Measurements from ENCODE around the gene DNAJB4. TPM values are rescaled to one million over a fixed set of nuclear protein-coding genes. Genes with fewer than 3 reads are reported as not detected.

Gene DNAJB4
- total and polyA plus RNA-seq, 2 of the 8 experiments (the other 6 are each of a cell fraction or from before 2014, with no cell fraction given): 6.6 to 21.8 TPM

- peaks cover 4% of the 10 kb centered on the region; the same call in 1 of the 2 replicates for H3K23me2 ChIP-seq (ENCODE audit: low read depth, low read length)
- no peak overlapping the region for H2BK5ac ChIP-seq (ENCODE audit: low read depth, low read length)
- no peak overlapping the region for H3K18ac ChIP-seq (ENCODE audit: extremely low read depth, low read length)
- no peak overlapping the region for H3K4me3 ChIP-seq (ENCODE audit: extremely low read depth in 1 of 4, insufficient read depth in 2 of 4, low read depth in 3 of 4, low read length in 4 of 4)
- POLR2A ChIA-PET (ENCODE audit: partially characterized antibody): interaction anchor here (1.6 to 1.8 kb wide), 2 partner anchors 36 to 65 kb away, joined by 5 to 6 read pairs; partner anchors contain the start of gene DNAJB4
- H2BK20ac ChIP-seq (ENCODE audit: low read length): no peak overlapping the region
- H3K9ac ChIP-seq (replicated peaks in 1 of 4; ENCODE audit: extremely low read depth in 1 of 4, low read depth in 3 of 4, low read length in 3 of 4): no peak overlapping the region
- H3K79me2 ChIP-seq (ENCODE audit: control insufficient read depth in 1 of 2, insufficient read depth in 2 of 2, low read length in 2 of 2): no peaks in the 10 kb centered on the region
- H2BK15ac ChIP-seq (ENCODE audit: low read length): no peak overlapping the region
- no peak overlapping the region for H2AK5ac ChIP-seq (ENCODE audit: low read depth, low read length)
- peaks cover 0 to 4% (median 4%) of the 10 kb centered on the region in 4 experiments; a peak in 2 of 7 replicates for H3K4me1 ChIP-seq (replicated peaks in 1 of 4; ENCODE audit: control insufficient read depth in 3 of 4, insufficient read depth in 4 of 4, low read length in 3 of 4)
- no peak overlapping the region for H3K23ac ChIP-seq (ENCODE audit: insufficient read length)
- H2BK12ac ChIP-seq (ENCODE audit: low read depth, low read length): no peak overlapping the region
- H3K4me2 ChIP-seq (ENCODE audit: insufficient read depth in 1 of 2, low read depth in 2 of 2, low read length in 2 of 2): no peak overlapping the region
- WGBS, 2 experiments (ENCODE audit: extremely low coverage in 1 of 2, insufficient coverage in 1 of 2, insufficient read length in 1 of 2, insufficient replicate concordance in 2 of 2, low coverage in 1 of 2, low lambda C conversion rate in 2 of 2, missing lambda C conversion rate in 1 of 2): 86% methylated on average over 3 of the region's 3 CpGs; no CpG with 5 or more reads in 1 of the 2 experiments
- H4K20me1 ChIP-seq (replicated peaks in 1 of 2; ENCODE audit: control insufficient read depth in 1 of 2, insufficient read depth in 2 of 2, low read length in 2 of 2): no peaks in the 10 kb centered on the region
- H3K4ac ChIP-seq (replicated peaks; ENCODE audit: insufficient read length, low read depth, low read length): no peak overlapping the region
- no peak overlapping the region for H3K27ac ChIP-seq (ENCODE audit: low read depth, low read length)
- no peak overlapping the region for H3K56ac ChIP-seq (replicated peaks; ENCODE audit: insufficient read length, low read depth, low read length)
- no peak overlapping the region for H4K8ac ChIP-seq (ENCODE audit: extremely low read depth, insufficient read depth, low read length)
- no peak overlapping the region for H4K91ac ChIP-seq (replicated peaks; ENCODE audit: insufficient read length, low read length)
- H3K27me3 ChIP-seq (replicated peaks in 1 of 4; ENCODE audit: control insufficient read depth in 3 of 4, extremely low read depth in 1 of 4, insufficient read depth in 3 of 4, low read length in 3 of 4): peaks cover 4 to 8% (median 7%) of the 10 kb centered on the region in 4 experiments
- H3K79me1 ChIP-seq (ENCODE audit: low read depth, low read length): no peaks in the 10 kb centered on the region
- DNase-seq (ENCODE audit: low read depth in 1 of 2, low spot score in 2 of 2) (no peak), FAIRE-seq (no peak)
- H3K14ac ChIP-seq (ENCODE audit: insufficient read length): no peak overlapping the region
- H3K36me3 ChIP-seq (ENCODE audit: control insufficient read depth in 2 of 4, insufficient read depth in 4 of 4, low read length in 3 of 4): no peaks in the 10 kb centered on the region
- H4K5ac ChIP-seq (ENCODE audit: insufficient read length, low read depth, low read length): no peak overlapping the region
- H2BK120ac ChIP-seq (replicated peaks; ENCODE audit: low read depth, low read length): no peak overlapping the region
- CTCF ChIA-PET (ENCODE audit: partially characterized antibody): interaction anchor here (0.8 to 0.9 kb wide), 4 partner anchors 35 to 125 kb away, joined by 3 to 4 read pairs (median 3); no protein-coding TSS in a partner anchor
- no peaks in the 10 kb centered on the region for H3K9me3 ChIP-seq (ENCODE audit: insufficient read depth in 2 of 2, low read depth in 1 of 2, low read length in 1 of 2)
- no peak overlapping the region for H2AFZ ChIP-seq (ENCODE audit: low read length)
- no peak for TF ChIP-seq SP4 (IDR thresholded peaks at IDR 0.05; ENCODE audit: low read length)
- TF ChIP-seq BCL11A (IDR thresholded peaks at IDR 0.05; ENCODE audit: low read depth in 2 of 2, low read length in 2 of 2): no peak
- no peak for TF ChIP-seq EZH2 (IDR thresholded peaks at IDR 0.05; ENCODE audit: low read depth, low read length, severe bottlenecking)
- no peak for TF ChIP-seq JUND (IDR thresholded peaks at IDR 0.05; ENCODE audit: low read length)
- TF ChIP-seq, protein P1, sequence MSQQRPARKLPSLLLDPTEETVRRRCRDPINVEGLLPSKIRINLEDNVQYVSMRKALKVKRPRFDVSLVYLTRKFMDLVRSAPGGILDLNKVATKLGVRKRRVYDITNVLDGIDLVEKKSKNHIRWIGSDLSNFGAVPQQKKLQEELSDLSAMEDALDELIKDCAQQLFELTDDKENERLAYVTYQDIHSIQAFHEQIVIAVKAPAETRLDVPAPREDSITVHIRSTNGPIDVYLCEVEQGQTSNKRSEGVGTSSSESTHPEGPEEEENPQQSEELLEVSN (IDR thresholded peaks at IDR 0.05): no peak
- TF ChIP-seq, protein P2, sequence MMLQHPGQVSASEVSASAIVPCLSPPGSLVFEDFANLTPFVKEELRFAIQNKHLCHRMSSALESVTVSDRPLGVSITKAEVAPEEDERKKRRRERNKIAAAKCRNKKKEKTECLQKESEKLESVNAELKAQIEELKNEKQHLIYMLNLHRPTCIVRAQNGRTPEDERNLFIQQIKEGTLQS (IDR thresholded peaks at IDR 0.05; ENCODE audit: insufficient read depth, low read depth, low read length): no peak
- TF ChIP-seq, protein P3, sequence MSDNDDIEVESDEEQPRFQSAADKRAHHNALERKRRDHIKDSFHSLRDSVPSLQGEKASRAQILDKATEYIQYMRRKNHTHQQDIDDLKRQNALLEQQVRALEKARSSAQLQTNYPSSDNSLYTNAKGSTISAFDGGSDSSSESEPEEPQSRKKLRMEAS (IDR thresholded peaks at IDR 0.05): no peak
- no peak for TF ChIP-seq RFX5 (IDR thresholded peaks at IDR 0.05; ENCODE audit: borderline replicate concordance, low read depth, low read length)
- no peak for TF ChIP-seq NANOG (IDR thresholded peaks at IDR 0.05; ENCODE audit: insufficient read depth, low read depth, low read length, poor library complexity, severe bottlenecking)
- TF ChIP-seq CEBPB (IDR thresholded peaks at IDR 0.05; ENCODE audit: low read depth, low read length): no peak
- no peak for TF ChIP-seq MAFK (IDR thresholded peaks at IDR 0.05; ENCODE audit: low read depth, low read length)
- no peak for TF ChIP-seq EGR1 (IDR thresholded peaks at IDR 0.05; ENCODE audit: borderline replicate concordance, low read depth, low read length)
Measured at GRCh38 chr1:78040484-78041089, 35.8 kb downstream of the DNAJB4 start.
